T1000 (cell line): ENCODE measurements around the gene BICRAL.
"Not testable (repeated sequence)": the region's sequence is repeated elsewhere in the genome, so short reads cannot be mapped to it uniquely, and the experiment has no call there.

Source experiments
- DNase-seq: peaks from one replicate; lab custom pipeline; 2025; ENCODE audit warnings: mixed read lengths; lab: John Stamatoyannopoulos, UW

The BICRAL gene

DNA sequence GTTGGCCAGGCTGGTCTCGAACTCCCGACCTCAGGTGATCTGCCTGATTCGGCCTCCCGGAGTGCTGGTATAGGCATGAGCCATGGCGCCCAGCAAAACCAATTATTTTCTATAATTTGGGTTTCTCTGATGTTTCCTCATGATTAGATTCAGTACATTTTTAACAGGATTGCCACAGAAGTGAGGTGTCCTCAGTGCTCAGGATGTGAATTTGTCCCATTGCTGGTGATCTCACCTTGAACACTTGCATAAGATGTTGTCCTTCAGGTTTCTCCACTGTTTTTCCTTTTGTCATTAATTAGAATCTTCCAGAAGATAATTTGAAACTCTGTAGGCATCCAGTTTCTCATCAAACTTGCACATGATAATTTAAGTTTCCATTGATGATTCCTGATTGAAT is 52.2 kb downstream of the BICRAL start:
- no peak for DNase-seq

- no peak for DNase-seq
Observed at GRCh38 chr6:42841844-42842584, 60.2 kb downstream of the BICRAL start.

DNA sequence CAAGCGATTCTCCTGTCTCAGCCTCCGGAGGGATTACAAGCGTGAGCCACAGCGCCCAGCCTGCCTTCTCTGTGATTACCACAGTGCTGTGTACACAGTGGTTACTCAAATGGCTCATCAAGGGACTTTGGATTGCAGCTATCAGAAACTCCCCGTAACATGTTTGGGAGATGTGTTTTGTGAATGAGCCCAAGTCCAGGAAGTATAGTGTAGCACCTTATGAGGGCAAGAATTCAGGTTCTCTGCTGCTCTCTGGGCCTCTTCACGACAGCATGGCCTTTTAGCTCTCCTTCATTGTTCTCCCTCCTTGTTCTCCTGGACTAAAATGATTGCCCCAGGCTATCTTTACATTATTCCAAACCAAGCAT is 63.5 kb downstream of the BICRAL start:
- DNase-seq: no peak

- no peak for DNase-seq
Observed at GRCh38 chr6:42846505-42846904, 64.7 kb downstream of the BICRAL start.

- DNase-seq: no peak
Observed at GRCh38 chr6:42848700-42849099, 66.8 kb downstream of the BICRAL start.

DNA sequence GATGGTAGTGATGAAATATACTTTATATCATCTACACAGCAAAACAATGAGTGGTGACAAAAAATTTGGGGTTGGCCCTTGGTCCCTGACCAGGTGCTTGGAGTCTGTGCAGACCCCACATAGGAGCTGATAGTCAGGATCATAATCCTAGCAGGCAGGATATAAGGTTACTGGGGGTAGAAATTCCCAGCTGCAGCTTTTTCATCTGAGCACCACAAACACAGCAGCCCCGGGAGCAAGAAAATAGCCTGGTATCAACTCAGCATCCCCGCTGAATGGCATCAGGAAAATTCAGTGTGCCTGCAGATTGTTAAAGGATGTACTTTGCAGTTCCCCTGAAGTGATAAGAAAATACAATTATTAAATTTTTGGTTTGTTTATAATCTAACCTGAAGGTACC is 69.7 kb downstream of the BICRAL start:
- DNase-seq: no peak

DNA sequence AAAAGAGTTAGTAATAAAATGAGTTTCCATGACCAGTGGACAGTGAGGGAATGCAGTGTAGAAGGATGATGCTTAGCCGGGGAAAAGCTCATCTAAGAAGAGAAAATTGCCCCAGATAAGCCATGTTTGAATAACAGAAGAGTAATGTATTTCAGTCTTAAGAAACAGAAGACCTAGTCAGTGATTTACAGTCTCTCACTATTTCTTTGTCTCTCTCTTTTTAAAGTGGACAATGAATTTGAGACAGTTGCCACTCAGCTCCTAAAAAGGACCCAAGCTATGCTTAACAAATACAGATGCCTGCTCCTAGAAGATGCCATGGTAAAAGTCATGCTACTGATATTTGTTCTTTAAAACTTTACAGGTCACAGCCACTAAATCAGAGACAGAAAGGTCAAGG is 78.2 kb downstream of the BICRAL start:
- DNase-seq: no peak

GRCh38 chr6:42860481-42860880 is 78.6 kb downstream of the BICRAL start:
- DNase-seq: no peak

- no peak for DNase-seq
Observed at GRCh38 chr6:42864602-42865001, 82.8 kb downstream of the BICRAL start.

DNA sequence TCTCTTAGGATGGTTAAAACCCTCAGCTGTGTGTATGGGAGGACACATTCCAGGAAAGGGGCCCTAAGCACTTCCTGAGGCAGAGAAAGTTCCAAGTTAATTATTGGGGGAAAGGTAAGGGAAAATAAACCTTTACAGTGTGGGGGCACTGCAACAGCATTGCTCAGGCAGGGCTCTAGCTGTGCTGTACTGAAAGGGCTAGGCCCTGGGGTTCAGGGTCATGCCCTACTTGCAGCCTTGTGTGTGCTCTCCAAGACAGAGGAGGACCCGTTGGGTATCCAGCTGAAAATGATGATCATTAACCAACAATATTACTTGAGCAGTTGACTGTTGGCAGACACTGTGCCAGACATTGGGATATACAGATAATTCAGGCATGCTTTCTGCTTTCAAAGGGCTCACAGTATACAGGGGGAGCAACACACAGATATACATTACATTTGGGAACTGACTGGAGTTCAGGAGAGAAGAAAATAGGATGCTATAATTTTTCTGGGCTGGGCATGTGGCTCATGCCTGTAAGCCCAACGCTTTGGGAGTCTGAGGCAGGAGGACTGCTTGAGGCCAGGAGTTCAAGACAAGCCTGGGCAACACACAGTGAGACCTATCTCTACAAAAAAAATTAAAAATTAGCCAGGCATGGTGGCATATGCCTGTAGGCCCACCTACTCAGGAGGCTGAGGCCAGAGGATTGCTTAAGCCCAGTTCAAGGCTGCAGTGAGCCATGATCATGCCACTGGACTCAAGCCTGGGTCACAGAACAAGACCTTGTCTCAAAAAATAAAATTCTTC is 88.5 kb downstream of the BICRAL start:
- DNase-seq: no peak

GRCh38 chr6:42871711-42872110 is 89.9 kb downstream of the BICRAL start:
- DNase-seq: no peak

DNA sequence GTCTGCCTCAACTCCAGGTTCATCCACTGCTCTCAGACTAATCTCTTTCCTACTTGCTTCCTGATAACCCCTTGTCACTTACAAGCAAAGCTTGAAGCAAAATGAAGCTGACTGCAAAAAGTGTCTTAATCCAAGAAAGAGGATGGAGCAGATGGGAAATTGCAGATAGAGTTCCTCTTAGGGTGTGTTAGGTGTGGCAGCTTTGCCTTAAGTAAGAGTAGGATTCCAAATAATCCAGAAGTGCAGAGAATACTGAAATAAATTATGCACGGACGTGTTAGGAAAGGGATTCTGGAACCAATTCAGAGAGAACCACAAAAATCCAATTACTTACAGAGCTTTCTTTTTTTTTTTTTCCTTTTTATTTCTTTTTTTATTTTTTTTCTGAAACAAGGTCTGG is 91.5 kb downstream of the BICRAL start:
- no peak for DNase-seq

DNA sequence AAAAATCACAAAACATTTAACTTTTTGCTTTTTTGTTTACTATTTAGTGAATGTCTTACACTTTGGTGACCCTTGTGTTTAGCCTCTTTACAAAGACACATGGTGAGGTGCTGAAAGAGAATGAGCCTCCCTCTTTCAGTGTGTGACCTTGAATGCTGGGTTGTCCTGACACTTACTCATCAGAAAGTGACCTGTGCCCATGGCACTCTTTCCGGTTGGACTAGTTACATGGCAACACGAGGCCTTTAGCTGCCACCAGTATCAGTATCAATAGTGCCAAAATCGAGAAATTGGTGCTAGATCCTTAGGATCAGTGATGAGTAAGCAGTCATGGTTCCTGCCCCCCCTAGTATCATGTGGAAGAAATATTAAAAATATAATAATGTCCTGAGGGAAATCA is 95.8 kb downstream of the BICRAL start:
- DNase-seq: no peak

- peak; percentile 90 for DNase-seq
Observed at GRCh38 chr6:42879372-42880239, 97.8 kb downstream of the BICRAL start, which contains the start of gene RPL7L1. Gene RPL7L1, plus strand, starts transcription at chr6:42879616. Its CDS starts 295 bp downstream, at chr6:42879911.

- not testable (repeated sequence) for DNase-seq
Observed at GRCh38 chr6:42880240-42880817, 98.5 kb downstream of the BICRAL start.

GRCh38 chr6:42880871-42881270 is 99.0 kb downstream of the BICRAL start:
- DNase-seq: not testable (repeated sequence)

- DNase-seq: no peak
Observed at GRCh38 chr6:42885702-42886101, 103.8 kb downstream of the BICRAL start.

DNA sequence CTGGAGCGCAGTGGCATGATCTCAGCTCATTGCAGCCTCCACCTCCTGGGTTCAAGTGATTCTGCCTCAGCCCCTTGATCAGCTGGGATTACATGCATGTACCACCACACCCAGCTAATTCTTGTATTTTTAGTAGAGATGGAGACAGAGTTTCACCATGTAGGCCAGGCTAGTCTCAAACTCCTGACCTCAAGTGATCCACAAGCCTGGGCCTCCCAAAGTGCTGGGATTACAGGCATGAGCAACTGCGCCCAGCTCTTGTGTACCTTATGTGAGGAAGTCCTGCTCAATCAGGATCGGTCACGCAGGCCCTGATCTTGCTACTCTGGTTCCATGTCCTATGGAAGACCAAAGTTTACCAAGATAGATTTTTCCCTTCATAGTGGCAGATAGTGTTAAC is 106.3 kb downstream of the BICRAL start:
- DNase-seq: not testable (repeated sequence)

DNA sequence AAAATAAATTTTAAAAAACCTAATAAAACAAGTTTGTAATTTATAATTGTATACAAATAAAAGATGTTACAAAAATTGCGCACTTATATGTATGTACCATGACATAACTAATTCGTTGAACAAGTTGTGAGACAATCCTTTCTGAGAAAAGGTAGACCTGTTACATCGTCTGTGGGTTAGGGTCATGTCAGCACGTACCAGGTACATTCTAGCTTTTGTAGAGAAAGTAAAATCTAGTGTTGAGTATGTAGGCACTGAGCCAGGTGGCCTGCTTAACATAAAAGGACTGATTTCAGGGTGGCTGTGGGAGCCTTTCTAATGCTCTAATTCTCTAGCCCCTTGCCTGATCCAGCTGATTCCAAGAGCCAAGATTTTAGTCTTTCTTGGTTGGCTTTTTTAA is 108.0 kb downstream of the BICRAL start:
- no peak for DNase-seq

- peak; percentile 91 for DNase-seq
Observed at GRCh38 chr6:42890311-42891198, 108.7 kb downstream of the BICRAL start.

DNA sequence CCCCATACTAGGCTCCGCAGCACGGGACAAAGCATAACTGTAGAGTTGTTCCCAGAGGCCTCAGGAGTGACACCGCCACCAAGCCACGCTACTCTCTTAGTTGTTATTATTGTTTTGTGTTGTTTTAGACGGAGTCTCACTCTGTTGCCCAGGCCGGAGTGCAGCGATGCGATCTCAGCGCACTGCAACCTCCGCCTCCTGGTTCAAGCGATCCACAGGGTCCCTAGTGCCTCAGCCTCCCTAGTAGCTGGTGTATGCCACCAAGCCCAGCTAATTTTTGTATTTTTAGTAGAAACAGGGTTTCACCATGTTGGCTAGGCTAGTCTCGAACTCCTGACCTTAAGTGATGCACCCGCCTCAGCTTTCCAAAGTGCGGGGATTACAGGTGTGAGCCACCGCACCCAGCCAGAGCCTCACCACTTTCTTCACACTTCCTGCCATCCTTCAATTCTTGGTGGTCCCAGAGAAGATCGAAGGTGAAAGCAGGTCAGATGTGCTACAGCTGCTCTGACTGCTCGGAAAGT is 109.4 kb downstream of the BICRAL start:
- no peak for DNase-seq
